ENCODE measurements around the gene MAP1B.
A peak's percentile ranks its signal among the peaks of the same experiment; 100 is the strongest.

Gene MAP1B

GRCh38 chr5:72126796-72127195 lies 19.5 kb downstream of the MAP1B start:
- DNase-seq, result no peak
- no peaks in the 10 kb centered on the region for H3K9me3 Mint-ChIP-seq
- H3K4me1 Mint-ChIP-seq, result peaks cover 38% of the 10 kb centered on the region
- H3K4me3 Mint-ChIP-seq, result no peak overlapping the region
- no peaks in the 10 kb centered on the region for H3K27me3 Mint-ChIP-seq (ENCODE audit: low read depth, poor library complexity)
- no peak for TF ChIP-seq CTCF (IDR thresholded peaks at IDR 0.05)
- no peak overlapping the region for H3K27ac Mint-ChIP-seq
- peaks cover 29% of the 10 kb centered on the region for H3K36me3 Mint-ChIP-seq (ENCODE audit: low read depth)

GRCh38 chr5:72129725-72130124 lies 22.4 kb downstream of the MAP1B start:
- Mint-ChIP-seq H3K36me3 (ENCODE audit: low read depth) (peaks cover 12% of the 10 kb centered on the region), H3K4me3 (no peak overlapping the region)

GRCh38 chr5:72130351-72130761 lies 23.1 kb downstream of the MAP1B start:
- peaks cover 12% of the 10 kb centered on the region for H3K4me1 Mint-ChIP-seq
- no peak for TF ChIP-seq CTCF (IDR thresholded peaks at IDR 0.05)
- H3K4me3 Mint-ChIP-seq, result no peak overlapping the region
- no peaks in the 10 kb centered on the region for H3K27me3 Mint-ChIP-seq (ENCODE audit: low read depth, poor library complexity)
- H3K27ac Mint-ChIP-seq, result no peak overlapping the region
- DNase-seq, result no peak
- H3K9me3 Mint-ChIP-seq, result no peaks in the 10 kb centered on the region
- peaks cover 10% of the 10 kb centered on the region for H3K36me3 Mint-ChIP-seq (ENCODE audit: low read depth)

More at GRCh38 chr5:72129725-72130124, 22.4 kb downstream of the MAP1B start:
- H3K27ac Mint-ChIP-seq, result peak overlapping the region; percentile 44
- H3K9me3 Mint-ChIP-seq, result no peaks in the 10 kb centered on the region
- H3K4me1 Mint-ChIP-seq, result peaks cover 18% of the 10 kb centered on the region
- no peaks in the 10 kb centered on the region for H3K27me3 Mint-ChIP-seq (ENCODE audit: low read depth, poor library complexity)
- no peak for DNase-seq
- no peak for TF ChIP-seq CTCF (IDR thresholded peaks at IDR 0.05)

- H3K36me3 Mint-ChIP-seq (ENCODE audit: low read depth), result peaks cover 6% of the 10 kb centered on the region
- no peaks in the 10 kb centered on the region for H3K27me3 Mint-ChIP-seq (ENCODE audit: low read depth, poor library complexity)
- H3K4me1 Mint-ChIP-seq, result peaks cover 5% of the 10 kb centered on the region
- no peak for TF ChIP-seq CTCF (IDR thresholded peaks at IDR 0.05)
- H3K4me3 Mint-ChIP-seq, result no peak overlapping the region
- H3K9me3 Mint-ChIP-seq, result no peaks in the 10 kb centered on the region
- DNase-seq, result no peak
- no peak overlapping the region for H3K27ac Mint-ChIP-seq
Measured at GRCh38 chr5:72133212-72133990, 26.1 kb downstream of the MAP1B start.

GRCh38 chr5:72134226-72134899 lies 27.1 kb downstream of the MAP1B start:
- H3K4me3 Mint-ChIP-seq, result no peak overlapping the region
- H3K27me3 Mint-ChIP-seq (ENCODE audit: low read depth, poor library complexity), result no peaks in the 10 kb centered on the region
- TF ChIP-seq CTCF (IDR thresholded peaks at IDR 0.05), result no peak
- H3K4me1 Mint-ChIP-seq, result peaks cover 5% of the 10 kb centered on the region
- H3K27ac Mint-ChIP-seq, result peak overlapping the region; percentile 49
- H3K36me3 Mint-ChIP-seq (ENCODE audit: low read depth), result peaks cover 13% of the 10 kb centered on the region
- DNase-seq, result no peak
- H3K9me3 Mint-ChIP-seq, result no peaks in the 10 kb centered on the region
